Stimulated activated CD8-positive, alpha-beta memory T cell treated with anti-CD3 and anti-CD28 coated beads, Interleukin-7, amount 100 ng/mL, for 1 hour (primary cell): Measurements from ENCODE around the gene ZCWPW2.

ENCODE experiments used
- DNase-seq, 2 donors: peaks; one replicate each; pipeline ENCODE4 v3.0.0-alpha.2; 2020; ENCODE audit warnings: low read depth in 2 of 2

The ZCWPW2 gene

GRCh38 chr3:28376424-28376823 lies 27.9 kb downstream of the ZCWPW2 start:
- no peak for DNase-seq

- DNase-seq, result no peak
Observed at GRCh38 chr3:28386049-28386448, 37.5 kb downstream of the ZCWPW2 start.

- DNase-seq, result no peak
Observed at GRCh38 chr3:28388978-28389377, 40.5 kb downstream of the ZCWPW2 start.

GRCh38 chr3:28399206-28399605 lies 50.7 kb downstream of the ZCWPW2 start:
- DNase-seq, result no peak

GRCh38 chr3:28406241-28406640 lies 57.7 kb downstream of the ZCWPW2 start:
- DNase-seq, result no peak

- no peak for DNase-seq
Observed at GRCh38 chr3:28449398-28449797, 100.9 kb downstream of the ZCWPW2 start.

GRCh38 chr3:28462866-28463265 lies 114.3 kb downstream of the ZCWPW2 start:
- no peak for DNase-seq

GRCh38 chr3:28467414-28467813 lies 118.9 kb downstream of the ZCWPW2 start:
- DNase-seq, result no peak

GRCh38 chr3:28476194-28476593 lies 127.7 kb downstream of the ZCWPW2 start:
- DNase-seq, result no peak

GRCh38 chr3:28476764-28477163 lies 128.2 kb downstream of the ZCWPW2 start:
- no peak for DNase-seq

GRCh38 chr3:28485164-28485563 lies 136.6 kb downstream of the ZCWPW2 start:
- no peak for DNase-seq

- no peak for DNase-seq
Observed at GRCh38 chr3:28495301-28495700, 146.8 kb downstream of the ZCWPW2 start.

- no peak for DNase-seq
Observed at GRCh38 chr3:28502397-28502937, 153.9 kb downstream of the ZCWPW2 start.

GRCh38 chr3:28504976-28505375 lies 156.5 kb downstream of the ZCWPW2 start:
- no peak for DNase-seq

GRCh38 chr3:28521663-28522062 lies 173.1 kb downstream of the ZCWPW2 start:
- no peak for DNase-seq

GRCh38 chr3:28542351-28542750 lies 193.8 kb downstream of the ZCWPW2 start:
- DNase-seq, result no peak

- DNase-seq, result no peak
Observed at GRCh38 chr3:28544236-28544635, 195.7 kb downstream of the ZCWPW2 start.

- DNase-seq, result no peak
Observed at GRCh38 chr3:28544831-28545230, 196.3 kb downstream of the ZCWPW2 start.

GRCh38 chr3:28547677-28548076 lies 199.2 kb downstream of the ZCWPW2 start:
- DNase-seq, result no peak

- no peak for DNase-seq
Observed at GRCh38 chr3:28553175-28553574, 204.7 kb downstream of the ZCWPW2 start.

GRCh38 chr3:28556195-28556594 lies 207.7 kb downstream of the ZCWPW2 start:
- no peak for DNase-seq

GRCh38 chr3:28564211-28564610 lies 215.7 kb downstream of the ZCWPW2 start:
- no peak for DNase-seq

GRCh38 chr3:28569357-28569756 lies 220.8 kb downstream of the ZCWPW2 start:
- no peak for DNase-seq

GRCh38 chr3:28574036-28574435 lies 225.5 kb downstream of the ZCWPW2 start:
- no peak for DNase-seq
